Measurements from ENCODE around the gene SLC22A16. TPM values are rescaled to one million over a fixed set of nuclear protein-coding genes. Genes with fewer than 3 reads are reported as not detected.
"Not testable (repeated sequence)": the region's sequence is repeated elsewhere in the genome, so short reads cannot be mapped to it uniquely, and the experiment has no call there.

The SLC22A16 gene
- total RNA-seq, 1 experiment from 2014 or later: 2.0 TPM

GRCh38 chr6:110459137-110459536 is 17.3 kb downstream of the SLC22A16 start:
- no peak for DNase-seq (ENCODE audit: low spot score)
- in situ Hi-C loops (cut with HindIII; ENCODE audit: low sequenced_read_pairs): no loop called here

GRCh38 chr6:110458476-110458875 is 17.9 kb downstream of the SLC22A16 start:
- no peak for DNase-seq (ENCODE audit: low spot score)
- in situ Hi-C loops (cut with HindIII; ENCODE audit: low sequenced_read_pairs): no loop called here

- peak; percentile 3 for DNase-seq (ENCODE audit: low spot score)
- in situ Hi-C loops (cut with HindIII; ENCODE audit: low sequenced_read_pairs): not testable (repeated sequence)
Measured at GRCh38 chr6:110457567-110458175, 18.7 kb downstream of the SLC22A16 start.

- in situ Hi-C loops (cut with HindIII; ENCODE audit: low sequenced_read_pairs): no loop called here
Measured at GRCh38 chr6:110456694-110457093, 19.7 kb downstream of the SLC22A16 start.

GRCh38 chr6:110449541-110449895 is 26.9 kb downstream of the SLC22A16 start:
- no peak for DNase-seq (ENCODE audit: low spot score)
- in situ Hi-C loops (cut with HindIII; ENCODE audit: low sequenced_read_pairs): no loop called here

More at GRCh38 chr6:110456694-110457093, 19.7 kb downstream of the SLC22A16 start:
- DNase-seq (ENCODE audit: low spot score): no peak

- DNase-seq (ENCODE audit: low spot score): no peak
- in situ Hi-C loops (cut with HindIII; ENCODE audit: low sequenced_read_pairs): no loop called here
Measured at GRCh38 chr6:110448846-110449540, 27.4 kb downstream of the SLC22A16 start.

GRCh38 chr6:110447761-110448160 is 28.7 kb downstream of the SLC22A16 start:
- in situ Hi-C loops (cut with HindIII; ENCODE audit: low sequenced_read_pairs): no loop called here
- no peak for DNase-seq (ENCODE audit: low spot score)

- in situ Hi-C loops (cut with HindIII; ENCODE audit: low sequenced_read_pairs): no loop called here
- no peak for DNase-seq (ENCODE audit: low spot score)
Measured at GRCh38 chr6:110446405-110446804, 30.0 kb downstream of the SLC22A16 start.

GRCh38 chr6:110440026-110440425 is 36.4 kb downstream of the SLC22A16 start:
- in situ Hi-C loops (cut with HindIII; ENCODE audit: low sequenced_read_pairs): no loop called here
- DNase-seq (ENCODE audit: low spot score): no peak

- DNase-seq (ENCODE audit: low spot score): no peak
- in situ Hi-C loops (cut with HindIII; ENCODE audit: low sequenced_read_pairs): no loop called here
Measured at GRCh38 chr6:110439356-110439755, 37.1 kb downstream of the SLC22A16 start.

- in situ Hi-C loops (cut with HindIII; ENCODE audit: low sequenced_read_pairs): no loop called here
- DNase-seq (ENCODE audit: low spot score): no peak
Measured at GRCh38 chr6:110434961-110435602, 41.3 kb downstream of the SLC22A16 start.

GRCh38 chr6:110432285-110432900 is 44.0 kb downstream of the SLC22A16 start:
- DNase-seq (ENCODE audit: low spot score): no peak
- in situ Hi-C loops (cut with HindIII; ENCODE audit: low sequenced_read_pairs): no loop called here

- DNase-seq (ENCODE audit: low spot score): no peak
- in situ Hi-C loops (cut with HindIII; ENCODE audit: low sequenced_read_pairs): no loop called here
Measured at GRCh38 chr6:110430741-110431140, 45.7 kb downstream of the SLC22A16 start.

- in situ Hi-C loops (cut with HindIII; ENCODE audit: low sequenced_read_pairs): no loop called here
- DNase-seq (ENCODE audit: low spot score): no peak
Measured at GRCh38 chr6:110430236-110430635, 46.2 kb downstream of the SLC22A16 start.

GRCh38 chr6:110428153-110428552 is 48.3 kb downstream of the SLC22A16 start:
- in situ Hi-C loops (cut with HindIII; ENCODE audit: low sequenced_read_pairs): no loop called here
- no peak for DNase-seq (ENCODE audit: low spot score)

- no peak for DNase-seq (ENCODE audit: low spot score)
- in situ Hi-C loops (cut with HindIII; ENCODE audit: low sequenced_read_pairs): no loop called here
Measured at GRCh38 chr6:110425816-110426215, 50.6 kb downstream of the SLC22A16 start.

- in situ Hi-C loops (cut with HindIII; ENCODE audit: low sequenced_read_pairs): no loop called here
- no peak for DNase-seq (ENCODE audit: low spot score)
Measured at GRCh38 chr6:110422444-110422822, 54.0 kb downstream of the SLC22A16 start.

- in situ Hi-C loops (cut with HindIII; ENCODE audit: low sequenced_read_pairs): no loop called here
- no peak for DNase-seq (ENCODE audit: low spot score)
Measured at GRCh38 chr6:110421749-110422443, 54.5 kb downstream of the SLC22A16 start.

- no peak for DNase-seq (ENCODE audit: low spot score)
- in situ Hi-C loops (cut with HindIII; ENCODE audit: low sequenced_read_pairs): no loop called here
Measured at GRCh38 chr6:110419028-110419739, 57.2 kb downstream of the SLC22A16 start.
